Measurements from ENCODE around the gene PHF23. TPM values are rescaled to one million over a fixed set of nuclear protein-coding genes. Genes with fewer than 3 reads are reported as not detected.
A peak's percentile ranks its signal among the peaks of the same experiment; 100 is the strongest.

Gene PHF23
- total and polyA plus RNA-seq, 9 of the 15 experiments (the other 6 are each of a cell fraction or from before 2014, with no cell fraction given): 7.4 to 87.5 (median 33.7) TPM

DNA sequence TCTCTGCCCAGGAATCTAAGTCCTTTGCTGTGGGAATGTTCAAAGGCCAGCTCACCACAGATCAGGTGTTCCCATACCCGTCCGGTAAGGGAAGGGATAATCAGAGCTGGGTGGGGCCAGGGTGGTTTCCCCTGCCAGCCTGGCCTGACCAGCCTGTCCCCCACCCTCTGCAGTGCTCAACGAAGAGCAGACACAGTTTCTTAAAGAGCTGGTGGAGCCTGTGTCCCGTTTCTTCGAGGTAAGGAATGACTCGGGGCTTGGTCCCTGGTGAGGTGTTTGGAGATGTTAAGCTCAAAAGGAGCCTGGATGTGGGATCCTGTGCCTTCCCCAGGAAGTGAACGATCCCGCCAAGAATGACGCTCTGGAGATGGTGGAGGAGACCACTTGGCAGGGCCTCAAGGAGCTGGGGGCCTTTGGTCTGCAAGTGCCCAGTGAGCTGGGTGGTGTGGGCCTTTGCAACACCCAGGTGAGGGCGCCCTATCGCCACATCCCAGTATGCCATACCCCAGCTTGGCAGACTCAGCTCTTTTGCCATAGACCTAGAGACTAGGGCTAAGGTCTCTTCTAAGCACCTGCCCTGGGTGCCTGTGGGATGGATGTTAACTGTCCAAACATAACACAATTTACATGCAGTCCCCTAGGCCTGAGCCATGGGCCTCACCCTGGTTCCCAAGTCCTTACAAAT is 18.5 kb downstream of the PHF23 start (continued):
- TF ChIP-seq, protein P1, sequence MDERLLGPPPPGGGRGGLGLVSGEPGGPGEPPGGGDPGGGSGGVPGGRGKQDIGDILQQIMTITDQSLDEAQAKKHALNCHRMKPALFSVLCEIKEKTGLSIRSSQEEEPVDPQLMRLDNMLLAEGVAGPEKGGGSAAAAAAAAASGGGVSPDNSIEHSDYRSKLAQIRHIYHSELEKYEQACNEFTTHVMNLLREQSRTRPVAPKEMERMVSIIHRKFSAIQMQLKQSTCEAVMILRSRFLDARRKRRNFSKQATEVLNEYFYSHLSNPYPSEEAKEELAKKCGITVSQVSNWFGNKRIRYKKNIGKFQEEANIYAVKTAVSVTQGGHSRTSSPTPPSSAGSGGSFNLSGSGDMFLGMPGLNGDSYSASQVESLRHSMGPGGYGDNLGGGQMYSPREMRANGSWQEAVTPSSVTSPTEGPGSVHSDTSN (CRISPR knock-in tag; IDR thresholded peaks at IDR 0.05; ENCODE audit: low read depth): no peak
- TF ChIP-seq, protein P1 (tag; conservative IDR thresholded peaks at IDR 0.05; ENCODE audit: low read depth): no peak
- TF ChIP-seq CTCF (IDR thresholded peaks at IDR 0.05 in 2 of 3, conservative IDR thresholded peaks at IDR 0.05 in 1 of 3; ENCODE audit: insufficient read depth in 2 of 3, low read depth in 1 of 3, low read length in 3 of 3): peak; percentile 25 to 41 (median 29); a peak in 3 of 6 replicates
- TF ChIP-seq FUS (optimal IDR thresholded peaks at IDR 0.05; ENCODE audit: low read depth, low read length): no peak
- TF ChIP-seq, protein P2, sequence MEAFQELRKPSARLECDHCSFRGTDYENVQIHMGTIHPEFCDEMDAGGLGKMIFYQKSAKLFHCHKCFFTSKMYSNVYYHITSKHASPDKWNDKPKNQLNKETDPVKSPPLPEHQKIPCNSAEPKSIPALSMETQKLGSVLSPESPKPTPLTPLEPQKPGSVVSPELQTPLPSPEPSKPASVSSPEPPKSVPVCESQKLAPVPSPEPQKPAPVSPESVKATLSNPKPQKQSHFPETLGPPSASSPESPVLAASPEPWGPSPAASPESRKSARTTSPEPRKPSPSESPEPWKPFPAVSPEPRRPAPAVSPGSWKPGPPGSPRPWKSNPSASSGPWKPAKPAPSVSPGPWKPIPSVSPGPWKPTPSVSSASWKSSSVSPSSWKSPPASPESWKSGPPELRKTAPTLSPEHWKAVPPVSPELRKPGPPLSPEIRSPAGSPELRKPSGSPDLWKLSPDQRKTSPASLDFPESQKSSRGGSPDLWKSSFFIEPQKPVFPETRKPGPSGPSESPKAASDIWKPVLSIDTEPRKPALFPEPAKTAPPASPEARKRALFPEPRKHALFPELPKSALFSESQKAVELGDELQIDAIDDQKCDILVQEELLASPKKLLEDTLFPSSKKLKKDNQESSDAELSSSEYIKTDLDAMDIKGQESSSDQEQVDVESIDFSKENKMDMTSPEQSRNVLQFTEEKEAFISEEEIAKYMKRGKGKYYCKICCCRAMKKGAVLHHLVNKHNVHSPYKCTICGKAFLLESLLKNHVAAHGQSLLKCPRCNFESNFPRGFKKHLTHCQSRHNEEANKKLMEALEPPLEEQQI (IDR thresholded peaks at IDR 0.05): no peak
- TF ChIP-seq, protein P3, sequence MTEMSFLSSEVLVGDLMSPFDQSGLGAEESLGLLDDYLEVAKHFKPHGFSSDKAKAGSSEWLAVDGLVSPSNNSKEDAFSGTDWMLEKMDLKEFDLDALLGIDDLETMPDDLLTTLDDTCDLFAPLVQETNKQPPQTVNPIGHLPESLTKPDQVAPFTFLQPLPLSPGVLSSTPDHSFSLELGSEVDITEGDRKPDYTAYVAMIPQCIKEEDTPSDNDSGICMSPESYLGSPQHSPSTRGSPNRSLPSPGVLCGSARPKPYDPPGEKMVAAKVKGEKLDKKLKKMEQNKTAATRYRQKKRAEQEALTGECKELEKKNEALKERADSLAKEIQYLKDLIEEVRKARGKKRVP (CRISPR knock-in tag; IDR thresholded peaks at IDR 0.05): 0 out of 2 replicates have a peak, but pooled peaks have one; percentile 11
- peak; percentile 7 to 44; a peak in 2 of 4 replicates for TF ChIP-seq RAD21 (CRISPR knock-in tag; conservative IDR thresholded peaks at IDR 0.05 in 1 of 2, IDR thresholded peaks at IDR 0.05 in 1 of 2)

Measured in K562 (cell line).